Activated CD8-positive, alpha-beta memory T cell treated with anti-CD3 and anti-CD28 coated beads, Interleukin-2, amount 50 U/mL, for 4 hours (primary cell): ENCODE data around the gene DCC.

Experiments
- DNase-seq: peaks from one replicate; pipeline ENCODE4 v3.0.0-alpha.2; 2020

The DCC gene

GRCh38 chr18:53541924-53542323, 1201.9 kb downstream of the DCC start:
- no peak for DNase-seq

- no peak for DNase-seq
Observed at GRCh38 chr18:53543711-53544110, 1203.7 kb downstream of the DCC start.

GRCh38 chr18:53544917-53545316, 1204.9 kb downstream of the DCC start:
- DNase-seq, result no peak

GRCh38 chr18:53551868-53552426, 1212.0 kb downstream of the DCC start:
- no peak for DNase-seq

- no peak for DNase-seq
Observed at GRCh38 chr18:53553030-53553429, 1213.0 kb downstream of the DCC start.

GRCh38 chr18:53556450-53556849, 1216.5 kb downstream of the DCC start:
- no peak for DNase-seq

GRCh38 chr18:53560546-53560945, 1220.5 kb downstream of the DCC start:
- no peak for DNase-seq

- DNase-seq, result no peak
Observed at GRCh38 chr18:53566626-53567025, 1226.6 kb downstream of the DCC start.

- DNase-seq, result no peak
Observed at GRCh38 chr18:53567929-53568574, 1228.1 kb downstream of the DCC start.
